Panc1 (cell line): ENCODE results near the gene KCNJ1.

Experiments used
- CTCF ChIP-seq: fragments of 450-650 bp; IDR thresholded peaks from 2 replicates; pipeline ENCODE4 v1.5.1; 2017; ENCODE audit warnings: mild to moderate bottlenecking
- POLR2AphosphoS5 ChIP-seq: IDR thresholded peaks from 2 replicates; pipeline ENCODE4 v1.6.1; 2012; ENCODE audit warnings: mild to moderate bottlenecking, low read depth, low read length, moderate library complexity
- TF ChIP-seq, protein P1 (sequence below), 2 experiments: IDR thresholded peaks; 2 replicates each; pipeline ENCODE4 v1.6.1; 2011 to 2012; ENCODE audit warnings: low read depth in 2 of 2, control low read depth in 1 of 2, low read length in 1 of 2, mild to moderate bottlenecking in 1 of 2, moderate library complexity in 1 of 2; ENCODE audit not compliant: insufficient read depth in 1 of 2

- TF ChIP-seq POLR2AphosphoS5 (no peak), CTCF (no peak)
- TF ChIP-seq, protein P1, sequence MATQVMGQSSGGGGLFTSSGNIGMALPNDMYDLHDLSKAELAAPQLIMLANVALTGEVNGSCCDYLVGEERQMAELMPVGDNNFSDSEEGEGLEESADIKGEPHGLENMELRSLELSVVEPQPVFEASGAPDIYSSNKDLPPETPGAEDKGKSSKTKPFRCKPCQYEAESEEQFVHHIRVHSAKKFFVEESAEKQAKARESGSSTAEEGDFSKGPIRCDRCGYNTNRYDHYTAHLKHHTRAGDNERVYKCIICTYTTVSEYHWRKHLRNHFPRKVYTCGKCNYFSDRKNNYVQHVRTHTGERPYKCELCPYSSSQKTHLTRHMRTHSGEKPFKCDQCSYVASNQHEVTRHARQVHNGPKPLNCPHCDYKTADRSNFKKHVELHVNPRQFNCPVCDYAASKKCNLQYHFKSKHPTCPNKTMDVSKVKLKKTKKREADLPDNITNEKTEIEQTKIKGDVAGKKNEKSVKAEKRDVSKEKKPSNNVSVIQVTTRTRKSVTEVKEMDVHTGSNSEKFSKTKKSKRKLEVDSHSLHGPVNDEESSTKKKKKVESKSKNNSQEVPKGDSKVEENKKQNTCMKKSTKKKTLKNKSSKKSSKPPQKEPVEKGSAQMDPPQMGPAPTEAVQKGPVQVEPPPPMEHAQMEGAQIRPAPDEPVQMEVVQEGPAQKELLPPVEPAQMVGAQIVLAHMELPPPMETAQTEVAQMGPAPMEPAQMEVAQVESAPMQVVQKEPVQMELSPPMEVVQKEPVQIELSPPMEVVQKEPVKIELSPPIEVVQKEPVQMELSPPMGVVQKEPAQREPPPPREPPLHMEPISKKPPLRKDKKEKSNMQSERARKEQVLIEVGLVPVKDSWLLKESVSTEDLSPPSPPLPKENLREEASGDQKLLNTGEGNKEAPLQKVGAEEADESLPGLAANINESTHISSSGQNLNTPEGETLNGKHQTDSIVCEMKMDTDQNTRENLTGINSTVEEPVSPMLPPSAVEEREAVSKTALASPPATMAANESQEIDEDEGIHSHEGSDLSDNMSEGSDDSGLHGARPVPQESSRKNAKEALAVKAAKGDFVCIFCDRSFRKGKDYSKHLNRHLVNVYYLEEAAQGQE (IDR thresholded peaks at IDR 0.05; ENCODE audit: insufficient read depth in 1 of 2, low read depth in 2 of 2, low read length in 1 of 2): no peak
Measured at GRCh38 chr11:128879817-128880216, 12.7 kb upstream of the KCNJ1 start.
